Measurements from ENCODE around the gene FZD8. TPM values are rescaled to one million over a fixed set of nuclear protein-coding genes. Genes with fewer than 3 reads are reported as not detected.

FZD8 gene
- total RNA-seq, 2 donors from 2014 or later = 4.7 to 12.9 TPM

DNA sequence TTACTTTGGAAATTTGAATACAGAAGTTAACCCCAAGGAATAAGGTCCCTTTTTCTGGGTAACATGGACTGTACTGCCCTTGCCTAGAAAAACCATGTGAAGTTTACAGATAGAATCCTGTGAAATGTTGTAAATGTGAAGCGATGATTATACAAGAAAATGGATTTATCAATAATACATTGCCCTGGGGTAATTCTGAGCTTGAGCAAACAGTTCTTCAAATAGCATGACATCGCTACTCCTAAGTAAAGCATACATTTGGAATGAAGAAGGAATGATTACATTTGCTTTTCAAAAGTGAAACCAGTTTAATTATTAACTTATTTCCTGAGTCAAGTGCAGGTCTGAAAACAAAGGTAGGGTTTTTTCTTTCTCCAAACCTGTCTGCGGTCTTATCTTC is 43.3 kb upstream of the FZD8 start:
- Histone ChIP-seq H3K36me3 (replicated peaks in 1 of 2; ENCODE audit: insufficient read depth in 1 of 2, low read depth in 2 of 2) (no peaks in the 10 kb centered on the region), H3K27me3 (no peaks in the 10 kb centered on the region), H3K4me3 (no peak overlapping the region), H3K9me3 (no peaks in the 10 kb centered on the region), H3K4me1 (peaks cover 10% of the 10 kb centered on the region), H3K27ac (peak overlapping the region; percentile 6 to 58 (median 32))
- WGBS, 2 donors = 20 to 27% methylated on average over 3 of the region's 3 CpGs
- TF ChIP-seq POLR2A (IDR thresholded peaks at IDR 0.05) = no peak
- TF ChIP-seq, protein P1, sequence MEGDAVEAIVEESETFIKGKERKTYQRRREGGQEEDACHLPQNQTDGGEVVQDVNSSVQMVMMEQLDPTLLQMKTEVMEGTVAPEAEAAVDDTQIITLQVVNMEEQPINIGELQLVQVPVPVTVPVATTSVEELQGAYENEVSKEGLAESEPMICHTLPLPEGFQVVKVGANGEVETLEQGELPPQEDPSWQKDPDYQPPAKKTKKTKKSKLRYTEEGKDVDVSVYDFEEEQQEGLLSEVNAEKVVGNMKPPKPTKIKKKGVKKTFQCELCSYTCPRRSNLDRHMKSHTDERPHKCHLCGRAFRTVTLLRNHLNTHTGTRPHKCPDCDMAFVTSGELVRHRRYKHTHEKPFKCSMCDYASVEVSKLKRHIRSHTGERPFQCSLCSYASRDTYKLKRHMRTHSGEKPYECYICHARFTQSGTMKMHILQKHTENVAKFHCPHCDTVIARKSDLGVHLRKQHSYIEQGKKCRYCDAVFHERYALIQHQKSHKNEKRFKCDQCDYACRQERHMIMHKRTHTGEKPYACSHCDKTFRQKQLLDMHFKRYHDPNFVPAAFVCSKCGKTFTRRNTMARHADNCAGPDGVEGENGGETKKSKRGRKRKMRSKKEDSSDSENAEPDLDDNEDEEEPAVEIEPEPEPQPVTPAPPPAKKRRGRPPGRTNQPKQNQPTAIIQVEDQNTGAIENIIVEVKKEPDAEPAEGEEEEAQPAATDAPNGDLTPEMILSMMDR (IDR thresholded peaks at IDR 0.05) = peak in 1 of 7 experiments; percentile 16
- DNase-seq = no peak
- ATAC-seq = peak; percentile 67
- intact Hi-C loops (cut with DNase I) = no loop called here

DNA sequence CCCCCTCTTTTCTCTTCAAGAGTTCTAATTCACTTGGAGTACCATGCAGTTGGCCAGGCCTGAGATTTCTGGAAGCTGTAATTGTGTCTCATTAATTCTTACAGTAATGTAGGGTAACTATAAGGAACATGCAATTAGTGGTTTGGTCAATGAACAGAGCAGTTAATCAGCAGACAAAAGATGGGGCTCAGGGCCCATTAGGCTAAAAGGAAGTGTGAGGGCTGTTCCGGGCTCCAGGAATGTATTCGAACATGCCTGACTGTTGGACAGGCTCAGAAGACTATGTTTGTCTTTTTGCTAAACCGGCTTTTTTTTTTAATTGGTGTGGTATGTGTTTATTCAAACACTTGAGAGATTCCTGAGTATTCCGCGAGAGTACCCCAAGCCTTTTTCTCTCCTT is 42.5 kb upstream of the FZD8 start:
- no peak for ATAC-seq
- TF ChIP-seq, protein P1 (IDR thresholded peaks at IDR 0.05) = no peak
- TF ChIP-seq POLR2A (IDR thresholded peaks at IDR 0.05) = no peak

DNA sequence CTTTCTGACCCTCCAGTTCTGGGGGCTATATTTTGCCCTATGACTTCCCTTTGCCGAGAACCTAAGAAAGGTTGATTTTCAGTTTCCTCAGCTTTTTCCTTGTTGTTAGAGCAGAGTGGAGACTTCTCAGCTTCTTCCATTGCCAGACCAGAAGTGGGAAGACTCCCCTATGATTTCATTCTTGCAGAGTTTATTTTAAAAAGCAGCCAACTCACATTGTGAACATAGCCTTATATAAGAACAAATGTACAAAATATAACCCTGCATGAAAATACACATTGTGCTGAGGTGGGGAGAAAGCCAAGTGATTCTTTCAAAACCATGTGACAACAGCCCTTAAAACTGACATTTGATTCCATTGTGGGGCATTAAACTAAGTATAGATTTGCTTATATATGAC is 33.8 kb upstream of the FZD8 start:
- WGBS, 2 donors = 80% methylated on average over 1 of the region's 1 CpG
- ATAC-seq (no peak), DNase-seq (no peak)
- H3K36me3 ChIP-seq (replicated peaks in 1 of 2; ENCODE audit: insufficient read depth in 1 of 2, low read depth in 2 of 2) = no peaks in the 10 kb centered on the region
- no peak overlapping the region for H3K27ac ChIP-seq
- intact Hi-C loops (cut with DNase I) = no loop called here
- no peaks in the 10 kb centered on the region for H3K27me3 ChIP-seq
- H3K9me3 ChIP-seq = no peaks in the 10 kb centered on the region
- TF ChIP-seq POLR2A (IDR thresholded peaks at IDR 0.05) = no peak
- TF ChIP-seq, protein P1 (IDR thresholded peaks at IDR 0.05) = no peak
- H3K4me1 ChIP-seq = no peaks in the 10 kb centered on the region
- no peak overlapping the region for H3K4me3 ChIP-seq

More for the DNA sequence above, 42.5 kb upstream of the FZD8 start:
- WGBS, 2 donors = 72 to 78% methylated on average over 5 of the region's 5 CpGs
- Histone ChIP-seq H3K27ac (no peak overlapping the region), H3K4me3 (no peak overlapping the region), H3K36me3 (replicated peaks in 1 of 2; ENCODE audit: insufficient read depth in 1 of 2, low read depth in 2 of 2) (no peaks in the 10 kb centered on the region), H3K27me3 (no peaks in the 10 kb centered on the region), H3K4me1 (peaks cover 4% of the 10 kb centered on the region), H3K9me3 (no peaks in the 10 kb centered on the region)
- intact Hi-C loops (cut with DNase I) = no loop called here
- DNase-seq = no peak

DNA sequence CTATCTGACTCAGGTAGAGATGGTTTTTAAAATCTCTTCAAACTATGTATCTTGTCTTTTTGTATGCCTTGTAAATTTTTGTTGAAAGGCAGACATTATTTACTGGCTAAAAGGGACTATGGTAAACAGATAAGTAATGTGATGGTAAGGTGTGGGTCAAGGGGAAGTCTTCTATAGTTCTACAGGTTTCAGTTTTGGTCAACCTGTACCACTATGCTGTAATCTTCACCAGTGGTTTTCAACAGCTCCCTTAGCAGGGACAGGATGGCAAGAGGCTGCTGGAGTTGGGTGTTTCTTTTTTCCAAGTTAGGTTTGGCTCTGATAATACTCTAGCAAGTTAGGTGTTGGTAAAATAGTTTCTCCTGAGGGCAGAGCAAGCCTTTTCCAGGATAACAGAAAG is 32.7 kb upstream of the FZD8 start:
- no peak overlapping the region for H3K4me3 ChIP-seq
- no peaks in the 10 kb centered on the region for H3K36me3 ChIP-seq (replicated peaks in 1 of 2; ENCODE audit: insufficient read depth in 1 of 2, low read depth in 2 of 2)
- DNase-seq (no peak), ATAC-seq (no peak)
- intact Hi-C loops (cut with DNase I) = no loop called here
- H3K27ac ChIP-seq = no peak overlapping the region
- no peaks in the 10 kb centered on the region for H3K27me3 ChIP-seq
- TF ChIP-seq POLR2A (IDR thresholded peaks at IDR 0.05) = no peak
- TF ChIP-seq, protein P1 (IDR thresholded peaks at IDR 0.05) = no peak
- H3K4me1 ChIP-seq = no peaks in the 10 kb centered on the region
- no peaks in the 10 kb centered on the region for H3K9me3 ChIP-seq

DNA sequence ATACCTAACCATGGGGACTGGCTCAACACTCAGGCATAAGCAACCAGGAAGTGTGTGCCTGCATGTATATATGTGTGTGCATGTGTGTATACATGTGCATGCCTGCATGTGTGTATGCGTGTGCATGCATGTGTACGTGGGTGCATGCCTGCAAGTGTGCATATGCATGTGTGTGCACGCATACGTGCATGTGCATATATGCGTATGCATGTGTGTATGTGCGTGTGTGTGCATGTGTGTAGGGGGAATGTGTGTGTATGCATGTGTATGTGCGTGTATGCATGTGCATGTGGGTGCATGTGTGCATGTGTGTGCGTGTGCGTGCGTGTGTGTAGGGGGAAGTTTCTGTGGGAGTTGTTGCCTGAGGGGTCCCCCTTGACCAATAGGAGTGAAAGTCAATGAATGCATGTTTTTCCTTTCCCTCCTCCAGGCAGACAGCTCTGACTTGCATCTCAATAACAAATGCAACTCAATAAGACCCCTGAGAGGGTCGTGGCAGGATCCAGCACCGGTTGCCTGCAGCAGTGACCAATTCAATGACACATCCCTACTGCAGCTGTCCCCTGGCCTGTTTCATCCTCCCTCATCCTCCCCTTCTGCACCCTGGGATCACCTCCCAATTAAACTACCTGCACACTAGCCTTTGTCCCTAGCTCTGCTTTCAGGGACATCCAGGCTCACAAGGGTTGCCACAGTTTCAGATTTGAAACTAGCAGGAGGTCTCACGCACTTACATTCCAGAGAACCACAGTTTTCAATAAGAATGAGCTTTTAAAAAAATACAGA is 27.0 kb upstream of the FZD8 start:
- Histone ChIP-seq H3K9me3 (no peaks in the 10 kb centered on the region), H3K36me3 (replicated peaks in 1 of 2; ENCODE audit: insufficient read depth in 1 of 2, low read depth in 2 of 2) (no peaks in the 10 kb centered on the region), H3K4me3 (no peak overlapping the region), H3K27ac (no peak overlapping the region), H3K4me1 (no peaks in the 10 kb centered on the region), H3K27me3 (no peaks in the 10 kb centered on the region)
- ATAC-seq (no peak), DNase-seq (no peak)
- no peak for TF ChIP-seq POLR2A (IDR thresholded peaks at IDR 0.05)
- TF ChIP-seq, protein P1 (IDR thresholded peaks at IDR 0.05) = no peak
- 75 to 82% methylated on average over 13 of the region's 13 CpGs for WGBS, 2 donors
- intact Hi-C loops (cut with DNase I) = no loop called here

All from body of pancreas (tissue), 4 donors.